GM19238 (cell line): ENCODE data around the gene SEBOX.

ENCODE experiments used
- DNase-seq: peaks from one replicate; pipeline ENCODE4 v3.0.0; 2011; ENCODE audit warnings: low spot score; ENCODE audit not compliant: insufficient read length

SEBOX gene

GRCh38 chr17:28394337-28395116, 29.5 kb upstream of the SEBOX start:
- no peak for DNase-seq

- DNase-seq = no peak
Observed at GRCh38 chr17:28392491-28392890, 27.5 kb upstream of the SEBOX start.

DNA sequence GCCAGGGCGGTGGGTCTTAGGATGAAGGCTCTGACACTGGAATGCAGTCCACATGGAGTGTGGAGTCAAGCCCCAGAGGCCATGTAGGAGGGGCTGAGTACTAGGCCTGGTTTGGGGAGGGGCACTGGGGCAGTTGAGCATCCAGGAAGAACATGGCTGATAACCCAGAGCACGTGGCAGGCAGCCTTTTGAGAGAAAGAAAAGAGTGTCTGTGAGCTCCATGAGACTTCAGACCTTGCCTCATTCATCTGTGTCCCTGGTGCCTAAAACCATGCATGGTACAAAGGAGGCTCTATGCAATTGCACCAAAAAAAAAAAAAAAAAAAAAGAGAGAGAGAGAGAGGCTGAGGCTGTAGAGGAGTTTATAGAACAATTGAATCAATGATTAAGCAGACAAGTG, 26.4 kb upstream of the SEBOX start:
- DNase-seq = no peak

- no peak for DNase-seq
Observed at GRCh38 chr17:28390984-28391383, 26.0 kb upstream of the SEBOX start.

- DNase-seq = no peak
Observed at GRCh38 chr17:28390563-28390962, 25.6 kb upstream of the SEBOX start.

DNA sequence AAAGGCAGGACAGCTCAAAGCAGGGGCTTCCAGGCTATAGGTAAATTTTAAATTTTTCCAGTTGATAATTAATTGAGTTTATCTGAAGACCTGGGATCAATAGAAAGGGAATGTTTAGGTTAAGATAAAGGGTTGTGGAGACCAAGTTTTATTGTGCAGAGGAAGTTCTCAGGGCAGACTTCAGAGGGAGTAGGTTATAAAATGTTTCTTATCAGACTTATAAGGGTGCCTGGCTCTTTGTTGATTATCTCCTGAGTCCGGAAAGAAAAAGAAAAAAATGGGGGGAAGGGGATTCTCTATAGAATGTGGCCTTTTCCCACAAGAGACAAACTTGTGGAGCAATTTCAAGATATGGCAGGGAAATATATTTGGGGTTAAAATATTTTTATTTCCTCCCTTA, 25.1 kb upstream of the SEBOX start:
- no peak for DNase-seq

DNA sequence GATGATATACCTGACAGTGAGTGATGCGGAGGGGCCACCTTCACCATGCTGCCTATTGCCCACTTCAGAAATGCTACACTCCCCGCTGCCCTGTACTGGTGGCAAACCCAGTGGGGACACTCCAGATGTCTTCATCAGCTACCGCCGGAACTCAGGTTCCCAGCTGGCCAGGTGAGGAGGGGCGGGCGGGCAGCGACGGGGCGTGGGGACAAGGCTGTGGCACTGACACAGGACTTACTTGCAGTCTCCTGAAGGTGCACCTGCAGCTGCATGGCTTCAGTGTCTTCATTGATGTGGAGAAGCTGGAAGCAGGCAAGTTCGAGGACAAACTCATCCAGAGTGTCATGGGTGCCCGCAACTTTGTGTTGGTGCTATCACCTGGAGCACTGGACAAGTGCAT, 23.1 kb upstream of the SEBOX start:
- no peak for DNase-seq

GRCh38 chr17:28386391-28386790, 21.4 kb upstream of the SEBOX start:
- no peak for DNase-seq

GRCh38 chr17:28385406-28385805, 20.4 kb upstream of the SEBOX start:
- no peak for DNase-seq

DNA sequence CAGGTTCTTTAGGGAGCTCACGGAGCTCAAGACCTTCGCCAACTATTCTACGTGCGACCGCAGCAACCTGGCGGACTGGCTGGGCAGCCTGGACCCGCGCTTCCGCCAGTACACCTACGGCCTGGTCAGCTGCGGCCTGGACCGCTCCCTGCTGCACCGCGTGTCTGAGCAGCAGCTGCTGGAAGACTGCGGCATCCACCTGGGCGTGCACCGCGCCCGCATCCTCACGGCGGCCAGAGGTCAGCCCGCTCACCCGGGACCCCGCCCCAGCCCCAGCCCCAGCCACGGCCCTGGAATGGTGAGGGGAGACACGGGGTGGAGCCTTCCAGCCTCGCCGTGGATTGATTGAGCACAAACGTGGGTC, 20.0 kb upstream of the SEBOX start:
- no peak for DNase-seq

GRCh38 chr17:28384281-28385036, 19.5 kb upstream of the SEBOX start:
- DNase-seq = peak; percentile 69

- DNase-seq = no peak
Observed at GRCh38 chr17:28381141-28381825, 16.3 kb upstream of the SEBOX start.

DNA sequence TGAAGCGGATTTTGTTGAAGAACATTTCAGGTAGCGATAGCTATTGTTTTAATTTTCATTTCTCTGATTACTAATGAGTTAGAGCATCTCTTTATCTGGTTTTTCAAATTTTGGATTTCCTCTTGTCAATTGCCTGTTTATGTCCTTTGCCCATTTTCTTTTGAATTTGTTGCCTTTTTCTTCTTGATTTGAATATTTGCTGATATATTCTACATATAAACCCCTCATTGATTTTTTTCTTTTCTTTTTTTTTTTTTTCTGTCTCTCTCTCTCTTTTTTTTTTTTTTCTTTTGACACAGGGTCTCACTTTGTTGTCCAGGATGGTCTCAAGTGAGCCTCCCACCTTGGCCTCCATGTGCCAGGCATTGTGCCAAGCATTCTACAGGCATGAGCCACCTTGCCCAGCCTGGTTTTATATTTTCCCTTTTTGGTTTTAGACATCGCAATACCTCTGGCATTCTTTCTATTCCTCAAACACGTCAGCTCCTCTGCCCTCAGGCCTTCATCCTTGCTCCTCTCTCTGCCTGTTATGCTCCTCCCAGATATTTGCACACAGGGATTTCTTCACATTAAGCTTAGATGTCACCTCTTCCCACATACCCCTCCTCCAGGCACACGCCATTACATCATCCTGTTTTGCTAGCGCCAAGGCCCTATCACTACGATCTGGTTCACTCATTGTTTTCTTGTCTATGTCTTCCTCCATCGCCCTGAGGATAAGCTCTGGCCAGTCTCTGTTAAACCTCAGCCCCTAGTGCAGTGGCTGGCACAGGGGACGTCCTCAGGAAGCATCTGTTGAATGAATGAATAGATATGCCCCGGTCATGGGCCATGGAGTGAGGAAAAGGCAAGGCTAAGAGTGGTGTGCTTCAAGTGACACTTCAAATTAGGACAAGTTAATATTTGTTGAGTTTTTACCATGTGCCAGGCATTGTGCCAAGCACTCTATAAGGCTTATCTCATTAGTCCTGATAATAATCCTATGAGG, 15.1 kb upstream of the SEBOX start:
- no peak for DNase-seq

GRCh38 chr17:28372945-28373274, 7.9 kb upstream of the SEBOX start:
- DNase-seq = no peak

DNA sequence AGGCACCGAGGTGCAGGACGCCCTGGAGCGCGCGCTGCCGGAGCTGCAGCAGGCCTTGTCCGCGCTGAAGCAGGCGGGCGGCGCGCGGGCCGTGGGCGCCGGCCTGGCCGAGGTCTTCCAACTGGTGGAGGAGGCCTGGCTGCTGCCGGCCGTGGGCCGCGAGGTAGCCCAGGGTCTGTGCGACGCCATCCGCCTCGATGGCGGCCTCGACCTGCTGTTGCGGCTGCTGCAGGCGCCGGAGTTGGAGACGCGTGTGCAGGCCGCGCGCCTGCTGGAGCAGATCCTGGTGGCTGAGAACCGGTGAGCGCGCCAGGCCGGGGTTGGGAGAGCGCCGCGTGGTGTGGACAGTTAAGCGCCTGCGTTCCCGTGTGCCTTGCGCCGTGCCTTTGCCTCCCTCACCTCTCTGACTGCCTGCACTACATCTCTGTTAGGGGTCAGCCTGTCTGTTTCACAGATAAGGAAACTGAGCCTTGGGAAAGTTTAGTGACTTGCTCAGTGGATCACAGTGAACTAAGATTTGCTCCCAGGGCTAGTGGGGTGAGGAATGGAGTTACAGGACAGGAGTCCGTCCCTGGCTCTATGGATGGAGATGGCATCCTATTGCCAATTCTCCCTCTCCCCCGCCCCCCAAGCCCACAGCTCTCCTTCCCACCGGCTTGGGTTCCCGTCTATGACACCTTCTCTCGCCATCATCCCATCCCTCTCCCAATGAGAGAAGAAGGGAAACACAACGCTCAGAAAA, 7.4 kb upstream of the SEBOX start:
- DNase-seq = peak; percentile 38

GRCh38 chr17:28371245-28372202, 6.5 kb upstream of the SEBOX start, which contains the start of gene SARM1:
Gene SARM1 (plus strand): TSS chr17:28371694. CDS start chr17:28372033, 339 bp downstream.
- peak; percentile 92 for DNase-seq

DNA sequence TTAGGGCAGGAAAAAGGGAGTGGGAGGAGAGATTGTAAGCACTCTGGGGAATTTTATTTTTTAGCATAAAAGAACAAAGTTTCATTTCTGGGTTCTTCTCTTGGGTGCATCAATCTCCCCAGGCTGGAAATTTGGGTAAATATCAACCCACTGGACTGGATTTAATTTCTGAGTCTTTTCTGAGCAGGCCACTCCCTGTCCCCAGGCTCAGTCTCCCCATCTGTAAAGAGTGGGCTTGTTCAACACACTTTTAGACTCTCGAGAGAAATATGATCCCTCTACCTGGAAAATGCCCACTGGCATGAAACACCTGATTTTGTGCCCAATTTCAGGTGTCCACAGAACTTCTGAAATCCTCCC, 5.7 kb upstream of the SEBOX start:
- no peak for DNase-seq

- DNase-seq = no peak
Observed at GRCh38 chr17:28370035-28370743, 5.2 kb upstream of the SEBOX start, which contains the start of gene VTN. Gene VTN (minus strand): TSS chr17:28370307. CDS start chr17:28370203, 104 bp downstream.

- no peak for DNase-seq
Observed at GRCh38 chr17:28369684-28370034, 4.7 kb upstream of the SEBOX start.
